K562 (cell line): Measurements from ENCODE around the gene TSTD1.
A peak's percentile ranks its signal among the peaks of the same experiment; 100 is the strongest.

Source experiments
- CBFB ChIP-seq: sonication (generic); formaldehyde crosslinking; IDR thresholded peaks from 2 replicates; pipeline ENCODE4 v1.4.0; 2020; ENCODE audit warnings: mild to moderate bottlenecking, missing genetic modification reagents
- SRSF9 ChIP-seq: fragments of 200-400 bp; formaldehyde crosslinking; IDR thresholded peaks from 2 replicates; pipeline ENCODE4 v1.6.1; 2017; ENCODE audit warnings: low read depth, low read length, borderline replicate concordance
- TOE1 ChIP-seq, 2 experiments: fragments of 450-650 bp in 1 of 2; sonication (generic) in 1 of 2; formaldehyde crosslinking in 1 of 2; IDR thresholded peaks; 2 replicates each; pipeline versions ENCODE4 v1.7.1 to v1.8.0; 2016 to 2022; ENCODE audit warnings: borderline replicate concordance in 2 of 2, mild to moderate bottlenecking in 2 of 2, antibody characterized with exemption in 1 of 2, inconsistent platforms in 1 of 2, low read depth in 1 of 2, missing genetic modification reagents in 1 of 2, moderate library complexity in 1 of 2
- ZNF121 ChIP-seq: sonication (generic); formaldehyde crosslinking; conservative IDR thresholded peaks from 2 replicates; pipeline ENCODE4 v1.8.0; 2022; ENCODE audit warnings: missing genetic modification reagents
- ZNF274 ChIP-seq: IDR thresholded peaks from 2 replicates; pipeline ENCODE4 v1.6.1; 2011; ENCODE audit warnings: low read depth, mild to moderate bottlenecking, low read length, moderate library complexity, borderline replicate concordance
- TF ChIP-seq, protein P1 (sequence below), 2 experiments: IDR thresholded peaks; 2 replicates each; pipeline ENCODE4 v1.6.1; 2011; ENCODE audit warnings: borderline replicate concordance in 1 of 2, control low read depth in 1 of 2, low read depth in 1 of 2, low read length in 1 of 2, mild to moderate bottlenecking in 1 of 2, mixed read lengths in 1 of 2, moderate library complexity in 1 of 2; ENCODE audit not compliant: insufficient read depth in 1 of 2, insufficient read length in 1 of 2, poor library complexity in 1 of 2, severe bottlenecking in 1 of 2; ENCODE audit errors: extremely low read depth in 1 of 2
- TF ChIP-seq, protein P2 (sequence below): sonication (generic); formaldehyde crosslinking; IDR thresholded peaks from 2 replicates; pipeline ENCODE4 v1.8.1; 2023; ENCODE audit warnings: mild to moderate bottlenecking, missing genetic modification reagents
- TF ChIP-seq, protein P3 (sequence below), 3 experiments: IDR thresholded peaks in 2 of 3; conservative IDR thresholded peaks in 1 of 3; 2 replicates each; pipeline ENCODE4 v1.5.1; 2011 to 2012; ENCODE audit warnings: low read length in 3 of 3, mild to moderate bottlenecking in 3 of 3, control low read depth in 2 of 3, improper control_type of control experiment in 1 of 3, inconsistent platforms in 1 of 3, low read depth in 1 of 3, mixed read lengths in 1 of 3, moderate library complexity in 1 of 3; ENCODE audit not compliant: insufficient read depth in 2 of 3
- TF ChIP-seq, protein P4 (sequence below): fragments of 450-650 bp; IDR thresholded peaks from 2 replicates; pipeline ENCODE4 v1.6.1; 2014; ENCODE audit warnings: low read depth, mild to moderate bottlenecking, moderate library complexity, borderline replicate concordance
- TF ChIP-seq, protein P5 (sequence below): fragments of 250-450 bp; sonication (Bioruptor Pico); IDR thresholded peaks from 2 replicates; pipeline ENCODE4 v1.4.0; 2020; ENCODE audit warnings: mild to moderate bottlenecking

DNA sequence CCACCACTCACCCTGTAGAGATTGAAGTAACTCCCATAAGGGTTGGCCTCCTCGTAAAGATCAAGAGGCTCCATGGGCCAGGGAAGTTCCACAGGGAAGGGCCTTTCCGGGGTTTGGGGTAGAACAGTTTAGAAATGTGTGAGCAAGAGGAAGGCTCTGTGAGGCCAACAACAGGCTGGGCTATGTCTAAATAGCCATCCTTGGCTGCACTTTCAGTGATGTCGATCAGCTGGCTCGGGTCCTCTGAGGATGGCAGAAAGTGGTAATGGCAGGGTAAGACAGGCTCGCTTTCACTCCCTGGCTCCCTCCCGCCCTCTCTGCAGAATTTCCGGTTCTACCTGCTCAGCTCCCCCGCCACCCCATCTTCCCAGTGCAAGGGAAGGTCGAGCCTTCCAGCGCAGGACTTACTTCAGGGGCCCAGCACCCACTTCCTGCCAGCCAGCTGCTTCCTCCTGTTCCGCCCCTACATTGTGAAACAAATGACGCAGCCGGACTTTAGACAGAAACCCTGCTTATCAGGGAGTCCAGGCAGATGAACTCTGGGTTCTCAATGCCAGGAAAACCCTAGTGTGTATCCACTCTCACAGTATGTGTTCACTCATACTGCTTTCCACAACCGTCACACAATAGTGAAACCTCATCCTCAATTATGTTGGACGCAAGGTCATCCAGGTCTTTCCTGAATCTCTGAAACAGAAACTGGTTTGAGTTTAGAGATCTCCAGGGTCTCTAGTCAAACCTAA lies 25.1 kb downstream of the TSTD1 start:
- TF ChIP-seq, protein P1, sequence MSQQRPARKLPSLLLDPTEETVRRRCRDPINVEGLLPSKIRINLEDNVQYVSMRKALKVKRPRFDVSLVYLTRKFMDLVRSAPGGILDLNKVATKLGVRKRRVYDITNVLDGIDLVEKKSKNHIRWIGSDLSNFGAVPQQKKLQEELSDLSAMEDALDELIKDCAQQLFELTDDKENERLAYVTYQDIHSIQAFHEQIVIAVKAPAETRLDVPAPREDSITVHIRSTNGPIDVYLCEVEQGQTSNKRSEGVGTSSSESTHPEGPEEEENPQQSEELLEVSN (IDR thresholded peaks at IDR 0.05; ENCODE audit: borderline replicate concordance in 1 of 2, extremely low read depth in 1 of 2, insufficient read depth in 1 of 2, insufficient read length in 1 of 2, low read depth in 1 of 2, low read length in 1 of 2, poor library complexity in 1 of 2, severe bottlenecking in 1 of 2), result peak; percentile 45 to 68
- TF ChIP-seq TOE1 (IDR thresholded peaks at IDR 0.05; ENCODE audit: borderline replicate concordance), result peak; percentile 46; the same call in 1 of the 2 replicates
- TF ChIP-seq TOE1 (CRISPR knock-in tag; IDR thresholded peaks at IDR 0.05; ENCODE audit: borderline replicate concordance, low read depth), result no peak
- TF ChIP-seq, protein P2, sequence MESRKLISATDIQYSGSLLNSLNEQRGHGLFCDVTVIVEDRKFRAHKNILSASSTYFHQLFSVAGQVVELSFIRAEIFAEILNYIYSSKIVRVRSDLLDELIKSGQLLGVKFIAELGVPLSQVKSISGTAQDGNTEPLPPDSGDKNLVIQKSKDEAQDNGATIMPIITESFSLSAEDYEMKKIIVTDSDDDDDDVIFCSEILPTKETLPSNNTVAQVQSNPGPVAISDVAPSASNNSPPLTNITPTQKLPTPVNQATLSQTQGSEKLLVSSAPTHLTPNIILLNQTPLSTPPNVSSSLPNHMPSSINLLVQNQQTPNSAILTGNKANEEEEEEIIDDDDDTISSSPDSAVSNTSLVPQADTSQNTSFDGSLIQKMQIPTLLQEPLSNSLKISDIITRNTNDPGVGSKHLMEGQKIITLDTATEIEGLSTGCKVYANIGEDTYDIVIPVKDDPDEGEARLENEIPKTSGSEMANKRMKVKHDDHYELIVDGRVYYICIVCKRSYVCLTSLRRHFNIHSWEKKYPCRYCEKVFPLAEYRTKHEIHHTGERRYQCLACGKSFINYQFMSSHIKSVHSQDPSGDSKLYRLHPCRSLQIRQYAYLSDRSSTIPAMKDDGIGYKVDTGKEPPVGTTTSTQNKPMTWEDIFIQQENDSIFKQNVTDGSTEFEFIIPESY, result no peak
- no peak for TF ChIP-seq ZNF274
- no peak for TF ChIP-seq SRSF9
- TF ChIP-seq, protein P3, sequence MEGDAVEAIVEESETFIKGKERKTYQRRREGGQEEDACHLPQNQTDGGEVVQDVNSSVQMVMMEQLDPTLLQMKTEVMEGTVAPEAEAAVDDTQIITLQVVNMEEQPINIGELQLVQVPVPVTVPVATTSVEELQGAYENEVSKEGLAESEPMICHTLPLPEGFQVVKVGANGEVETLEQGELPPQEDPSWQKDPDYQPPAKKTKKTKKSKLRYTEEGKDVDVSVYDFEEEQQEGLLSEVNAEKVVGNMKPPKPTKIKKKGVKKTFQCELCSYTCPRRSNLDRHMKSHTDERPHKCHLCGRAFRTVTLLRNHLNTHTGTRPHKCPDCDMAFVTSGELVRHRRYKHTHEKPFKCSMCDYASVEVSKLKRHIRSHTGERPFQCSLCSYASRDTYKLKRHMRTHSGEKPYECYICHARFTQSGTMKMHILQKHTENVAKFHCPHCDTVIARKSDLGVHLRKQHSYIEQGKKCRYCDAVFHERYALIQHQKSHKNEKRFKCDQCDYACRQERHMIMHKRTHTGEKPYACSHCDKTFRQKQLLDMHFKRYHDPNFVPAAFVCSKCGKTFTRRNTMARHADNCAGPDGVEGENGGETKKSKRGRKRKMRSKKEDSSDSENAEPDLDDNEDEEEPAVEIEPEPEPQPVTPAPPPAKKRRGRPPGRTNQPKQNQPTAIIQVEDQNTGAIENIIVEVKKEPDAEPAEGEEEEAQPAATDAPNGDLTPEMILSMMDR (IDR thresholded peaks at IDR 0.05 in 2 of 3, conservative IDR thresholded peaks at IDR 0.05 in 1 of 3; ENCODE audit: insufficient read depth in 2 of 3, low read depth in 1 of 3, low read length in 3 of 3), result no peak
- TF ChIP-seq, protein P4, sequence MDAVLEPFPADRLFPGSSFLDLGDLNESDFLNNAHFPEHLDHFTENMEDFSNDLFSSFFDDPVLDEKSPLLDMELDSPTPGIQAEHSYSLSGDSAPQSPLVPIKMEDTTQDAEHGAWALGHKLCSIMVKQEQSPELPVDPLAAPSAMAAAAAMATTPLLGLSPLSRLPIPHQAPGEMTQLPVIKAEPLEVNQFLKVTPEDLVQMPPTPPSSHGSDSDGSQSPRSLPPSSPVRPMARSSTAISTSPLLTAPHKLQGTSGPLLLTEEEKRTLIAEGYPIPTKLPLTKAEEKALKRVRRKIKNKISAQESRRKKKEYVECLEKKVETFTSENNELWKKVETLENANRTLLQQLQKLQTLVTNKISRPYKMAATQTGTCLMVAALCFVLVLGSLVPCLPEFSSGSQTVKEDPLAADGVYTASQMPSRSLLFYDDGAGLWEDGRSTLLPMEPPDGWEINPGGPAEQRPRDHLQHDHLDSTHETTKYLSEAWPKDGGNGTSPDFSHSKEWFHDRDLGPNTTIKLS, result peak; percentile 47; the same call in 1 of the 2 replicates
- TF ChIP-seq ZNF121 (CRISPR knock-in tag), result no peak
- TF ChIP-seq CBFB (CRISPR knock-in tag), result peak; percentile 59; the same call in 1 of the 2 replicates
- TF ChIP-seq, protein P5, sequence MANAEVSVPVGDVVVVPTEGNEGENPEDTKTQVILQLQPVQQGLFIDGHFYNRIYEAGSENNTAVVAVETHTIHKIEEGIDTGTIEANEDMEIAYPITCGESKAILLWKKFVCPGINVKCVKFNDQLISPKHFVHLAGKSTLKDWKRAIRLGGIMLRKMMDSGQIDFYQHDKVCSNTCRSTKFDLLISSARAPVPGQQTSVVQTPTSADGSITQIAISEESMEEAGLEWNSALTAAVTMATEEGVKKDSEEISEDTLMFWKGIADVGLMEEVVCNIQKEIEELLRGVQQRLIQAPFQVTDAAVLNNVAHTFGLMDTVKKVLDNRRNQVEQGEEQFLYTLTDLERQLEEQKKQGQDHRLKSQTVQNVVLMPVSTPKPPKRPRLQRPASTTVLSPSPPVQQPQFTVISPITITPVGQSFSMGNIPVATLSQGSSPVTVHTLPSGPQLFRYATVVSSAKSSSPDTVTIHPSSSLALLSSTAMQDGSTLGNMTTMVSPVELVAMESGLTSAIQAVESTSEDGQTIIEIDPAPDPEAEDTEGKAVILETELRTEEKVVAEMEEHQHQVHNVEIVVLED (CRISPR knock-in tag), result peak; percentile 41; the same call in 1 of the 2 replicates
